ENCODE data around the gene OR4C13. TPM values are rescaled to one million over a fixed set of nuclear protein-coding genes. Genes with fewer than 3 reads are reported as not detected.
"Not testable (repeated sequence)": the region's sequence is repeated elsewhere in the genome, so short reads cannot be mapped to it uniquely, and the experiment has no call there.

The OR4C13 gene
- not detected in 2 replicates for total RNA-seq (2014; rRNA removed; shearing (Covaris generic))

DNA sequence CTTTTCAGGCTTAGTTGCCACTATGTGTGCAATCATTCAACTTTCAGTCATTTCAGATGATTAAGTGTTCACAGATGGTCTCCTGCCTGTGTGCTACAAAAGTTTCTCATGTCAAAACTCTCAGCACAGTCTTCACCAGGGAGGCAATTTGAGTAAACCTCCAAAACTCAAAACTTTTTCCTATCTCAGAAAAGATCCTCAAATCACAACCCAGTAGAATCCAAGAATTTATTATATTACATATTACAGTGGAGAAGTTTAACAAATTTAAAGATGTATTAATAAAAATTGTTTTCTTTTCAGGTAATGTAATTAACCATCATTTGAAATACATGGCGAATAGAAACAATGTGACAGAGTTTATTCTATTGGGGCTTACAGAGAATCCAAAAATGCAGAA, at the start of gene OR4C13:
Gene OR4C13, plus strand, starts transcription at position 301 of the 400 bp plus-strand sequence. Its CDS starts 32 bp downstream, at position 333.
- H3K36me3 ChIP-seq: no peaks in the 10 kb centered on the region
- no peaks in the 10 kb centered on the region for H3K27me3 ChIP-seq (replicated peaks)
- H3K9me3 ChIP-seq (replicated peaks): no peaks in the 10 kb centered on the region
- H3K4me3 ChIP-seq: no peak within 1 kb of the TSS
- DNase-seq (ENCODE audit: low read depth in 1 of 2, low spot score in 2 of 2): no peak
- no peak within 1 kb of the TSS for H3K27ac ChIP-seq
- H3K4me1 ChIP-seq (replicated peaks): no peaks in the 10 kb centered on the region

- not testable (repeated sequence) for DNase-seq (ENCODE audit: low read depth in 1 of 2, low spot score in 2 of 2); H3K9me3 ChIP-seq (replicated peaks)
These were observed 40.7 kb upstream of the OR4C13 start for GRCh38 chr11:49911516-49911915.

DNA sequence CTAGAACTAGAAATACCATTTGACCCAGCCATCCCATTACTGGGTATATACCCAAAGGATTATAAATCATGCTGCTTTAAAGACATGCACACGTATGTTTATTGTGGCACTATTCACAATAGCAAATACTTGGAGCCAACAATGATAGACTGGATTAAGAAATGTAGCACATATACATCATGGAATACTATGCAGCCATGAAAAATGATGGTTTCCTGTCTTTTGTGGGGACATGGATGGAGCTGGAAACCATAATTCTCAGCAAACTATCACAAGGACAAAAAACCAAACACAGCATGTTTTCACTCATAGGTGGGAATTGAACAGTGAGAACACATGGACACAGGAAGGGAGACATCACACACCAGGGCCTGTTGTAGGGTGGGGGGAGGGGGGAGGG, 3.5 kb upstream of the OR4C13 start:
- H3K4me1 ChIP-seq (replicated peaks); H3K9me3 ChIP-seq (replicated peaks); DNase-seq (ENCODE audit: low read depth in 1 of 2, low spot score in 2 of 2); H3K36me3 ChIP-seq; H3K27ac ChIP-seq; H3K4me3 ChIP-seq; H3K27me3 ChIP-seq (replicated peaks): not testable (repeated sequence)

More at GRCh38 chr11:49911516-49911915, 40.7 kb upstream of the OR4C13 start:
- not testable (repeated sequence) for H3K4me1 ChIP-seq (replicated peaks); H3K4me3 ChIP-seq; H3K27ac ChIP-seq; H3K27me3 ChIP-seq (replicated peaks); H3K36me3 ChIP-seq

DNA sequence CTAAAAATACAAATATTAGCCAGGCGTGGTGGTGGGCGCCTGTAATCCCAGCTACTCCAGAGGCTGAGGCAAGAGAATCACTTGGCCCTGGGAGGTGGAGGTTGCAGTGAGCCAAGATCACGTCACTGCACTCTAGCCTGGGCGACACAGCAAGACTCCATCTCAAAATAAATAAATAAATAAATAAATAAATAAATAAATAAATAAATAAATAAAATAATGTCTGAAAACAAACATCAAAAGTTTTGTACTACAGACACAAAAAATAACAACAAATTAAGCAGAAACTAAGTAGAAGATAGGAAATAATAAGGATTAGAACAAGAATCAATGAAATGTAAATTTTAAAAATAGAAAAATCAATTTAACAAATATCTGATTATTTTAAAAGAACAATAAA, 21.2 kb downstream of the OR4C13 start:
- H3K27ac ChIP-seq; H3K4me1 ChIP-seq (replicated peaks); H3K4me3 ChIP-seq; H3K36me3 ChIP-seq; H3K9me3 ChIP-seq (replicated peaks); DNase-seq (ENCODE audit: low read depth in 1 of 2, low spot score in 2 of 2); H3K27me3 ChIP-seq (replicated peaks): not testable (repeated sequence)

DNA sequence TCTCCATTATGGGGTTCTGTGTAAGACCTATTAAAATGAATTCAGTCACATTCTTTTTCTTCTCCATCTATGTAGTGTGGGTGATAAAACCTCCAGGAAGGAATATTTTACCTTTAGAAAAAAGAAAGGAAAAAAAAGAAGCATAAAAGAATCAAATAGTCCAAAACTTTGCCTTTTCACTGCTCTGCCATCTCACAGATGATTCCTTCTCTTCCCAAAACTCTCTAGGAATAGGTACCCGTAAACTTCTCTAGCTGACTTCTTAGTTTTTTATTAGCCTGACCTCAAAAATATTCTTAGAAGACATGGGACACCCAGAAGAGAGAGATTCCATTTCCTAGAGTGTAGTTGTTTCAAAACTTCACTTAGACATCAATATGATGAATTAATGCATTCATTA, 30.2 kb downstream of the OR4C13 start, which contains the start of gene OR4C12:
Gene OR4C12, minus strand, starts transcription at position 101 of the 400 bp plus-strand sequence. Its CDS starts 34 bp downstream, at position 67.
- H3K9me3 ChIP-seq (replicated peaks); H3K27me3 ChIP-seq (replicated peaks); H3K4me3 ChIP-seq; H3K27ac ChIP-seq; DNase-seq (ENCODE audit: low read depth in 1 of 2, low spot score in 2 of 2); H3K36me3 ChIP-seq; H3K4me1 ChIP-seq (replicated peaks): not testable (repeated sequence)

DNA sequence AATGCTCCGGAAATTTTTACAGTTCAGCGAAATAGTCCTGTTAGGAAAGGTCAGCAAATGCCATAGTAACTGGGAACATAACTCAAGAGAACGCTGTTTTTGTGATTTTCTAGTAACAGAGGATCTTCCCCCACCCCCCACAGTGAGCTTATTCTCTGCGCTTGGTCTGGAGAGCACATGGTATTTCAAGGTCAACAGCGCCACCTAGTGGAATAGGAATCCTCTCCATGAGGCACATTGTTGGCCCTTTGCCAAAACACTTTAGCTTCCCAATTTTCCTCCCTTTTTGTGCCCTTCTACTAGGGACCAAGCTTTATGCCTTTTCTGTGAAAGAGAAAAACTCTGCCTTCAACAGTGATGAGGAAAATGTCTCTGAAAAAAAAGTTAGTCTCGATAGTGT, 43.4 kb downstream of the OR4C13 start:
- peak; percentile 14 to 46 for DNase-seq (ENCODE audit: low read depth in 1 of 2, low spot score in 2 of 2)
- Histone ChIP-seq H3K4me3 (no peak overlapping the region), H3K4me1 (replicated peaks) (no peaks in the 10 kb centered on the region), H3K9me3 (replicated peaks) (no peaks in the 10 kb centered on the region), H3K27ac (no peak overlapping the region), H3K27me3 (replicated peaks) (no peaks in the 10 kb centered on the region), H3K36me3 (no peaks in the 10 kb centered on the region)

Other genes with a start within 250 kb of the OR4C13 start
- gene OR4C12, start 30.1 kb downstream of the OR4C13 start, total RNA-seq (2014; rRNA removed; shearing (Covaris generic)): not detected in 2 replicates
- gene OR4C45, start 80.5 kb downstream of the OR4C13 start, total RNA-seq (2014; rRNA removed; shearing (Covaris generic)): not detected in 2 replicates